Stimulated activated CD8-positive, alpha-beta memory T cell treated with anti-CD3 and anti-CD28 coated beads, Interleukin-15, amount 100 ng/mL, for 48 hours (primary cell): ENCODE data around the gene ADAMTS3.

Experiments
- DNase-seq, 2 donors: peaks; one replicate each; pipeline ENCODE4 v3.0.0-alpha.2; 2020; ENCODE audit warnings: low read depth in 2 of 2

Gene ADAMTS3

GRCh38 chr4:72300126-72300525, 268.9 kb downstream of the ADAMTS3 start:
- no peak for DNase-seq

GRCh38 chr4:72295966-72296557, 273.0 kb downstream of the ADAMTS3 start:
- no peak for DNase-seq

GRCh38 chr4:72290737-72291136, 278.3 kb downstream of the ADAMTS3 start:
- DNase-seq, result no peak

GRCh38 chr4:72286910-72287309, 282.1 kb downstream of the ADAMTS3 start:
- no peak for DNase-seq

GRCh38 chr4:72286185-72286584, 282.8 kb downstream of the ADAMTS3 start:
- no peak for DNase-seq

GRCh38 chr4:72283357-72283756, 285.7 kb downstream of the ADAMTS3 start:
- DNase-seq, result no peak

- DNase-seq, result no peak
Measured at GRCh38 chr4:72280252-72280651, 288.8 kb downstream of the ADAMTS3 start.

- no peak for DNase-seq
Measured at GRCh38 chr4:72275381-72275780, 293.6 kb downstream of the ADAMTS3 start.

- no peak for DNase-seq
Measured at GRCh38 chr4:72274251-72274650, 294.8 kb downstream of the ADAMTS3 start.

- DNase-seq, result no peak
Measured at GRCh38 chr4:72255269-72255668, 313.8 kb downstream of the ADAMTS3 start.

- no peak for DNase-seq
Measured at GRCh38 chr4:72243641-72244040, 325.4 kb downstream of the ADAMTS3 start.

GRCh38 chr4:72239487-72240116, 329.4 kb downstream of the ADAMTS3 start:
- DNase-seq, result no peak
